B cell (primary cell): ENCODE data around the gene JUND. TPM values are rescaled to one million over a fixed set of nuclear protein-coding genes. Genes with fewer than 3 reads are reported as not detected.

ENCODE experiments used
- ATAC-seq: fragments of 200-7000 bp; cut with Tn5 transposase; one replicate; pipeline ENCODE4 v1.10.0; 2021; ENCODE audit warnings: low read depth, mild to moderate bottlenecking, moderate number of reproducible peaks, moderate library complexity
- CTCF ChIA-PET: fragments of 350-600 bp; sonication (Branson Sonifier 250); formaldehyde crosslinking; loops from one replicate; lab custom pipeline; 2021; ENCODE audit warnings: antibody characterized with exemption, inconsistent platforms; lab: Charles Lee
- POLR2A ChIA-PET: fragments of 350-600 bp; sonication (Branson Sonifier 250); formaldehyde crosslinking; loops from one replicate; lab custom pipeline; 2021; ENCODE audit warnings: antibody characterized with exemption; lab: Charles Lee
- DNase-seq: peaks from one replicate; pipeline ENCODE4 v3.0.0; 2013
- H2AFZ ChIP-seq: 2 replicates; pipeline ENCODE4 v1.6.1; 2012; ENCODE audit warnings: mild to moderate bottlenecking, low read depth, low read length; ENCODE audit not compliant: insufficient read depth, poor library complexity, severe bottlenecking
- H3K27ac ChIP-seq, 2 donors: 1 replicate in 1 of 2; 2 replicates in 1 of 2; pipeline ENCODE4 v1.5.1; 2012 to 2013; ENCODE audit warnings: low read length in 2 of 2, mild to moderate bottlenecking in 2 of 2, moderate library complexity in 1 of 2
- H3K27me3 ChIP-seq, 4 experiments: fragments of 200-600 bp in 1 of 4; sonication (generic) in 1 of 4; replicated peaks in 1 of 4; 1 replicate in 2 of 4; 2 replicates in 2 of 4; pipeline versions ENCODE4 v1.6.1 to v1.7.0; 2013 to 2016; ENCODE audit warnings: low read length in 3 of 4, mild to moderate bottlenecking in 2 of 4, mixed read lengths in 1 of 4, moderate library complexity in 1 of 4; ENCODE audit not compliant: insufficient read depth in 4 of 4, control insufficient read depth in 3 of 4; ENCODE audit errors: control extremely low read depth in 1 of 4
- H3K36me3 ChIP-seq, 2 experiments: replicated peaks in 1 of 2; 1 replicate in 1 of 2; 2 replicates in 1 of 2; pipeline versions ENCODE4 v1.6.1 to v1.7.1; 2013; ENCODE audit warnings: low read length in 1 of 2; ENCODE audit not compliant: insufficient read depth in 2 of 2, control insufficient read depth in 1 of 2; ENCODE audit errors: control extremely low read depth in 1 of 2, extremely low read depth in 1 of 2
- H3K4me1 ChIP-seq, 2 donors: fragments of 200-600 bp in 1 of 2; sonication (generic) in 1 of 2; 1 replicate in 1 of 2; 2 replicates in 1 of 2; pipeline versions ENCODE4 v1.5.1 to v1.6.1; 2013 to 2017; ENCODE audit warnings: low read length in 2 of 2; ENCODE audit not compliant: control insufficient read depth in 2 of 2, insufficient read depth in 2 of 2
- H3K4me2 ChIP-seq: replicated peaks from 2 replicates; pipeline ENCODE3; 2012; ENCODE audit warnings: mild to moderate bottlenecking, low read depth, low read length; ENCODE audit not compliant: poor library complexity, severe bottlenecking
- H3K4me3 ChIP-seq, 5 experiments: fragments of 200-600 bp in 1 of 5; sonication (generic) in 1 of 5; 1 replicate in 3 of 5; 2 replicates in 2 of 5; pipeline versions ENCODE4 v1.5.1 to v1.7.0; 2011 to 2016; ENCODE audit warnings: low read length in 4 of 5, mild to moderate bottlenecking in 4 of 5, low read depth in 2 of 5, control low read depth in 1 of 5, moderate library complexity in 1 of 5; ENCODE audit not compliant: insufficient read depth in 1 of 5; ENCODE audit errors: control extremely low read depth in 1 of 5, extremely low read depth in 1 of 5
- H3K79me2 ChIP-seq: fragments of 200-600 bp; sonication (generic); one replicate; pipeline ENCODE4 v1.6.0; 2016; ENCODE audit warnings: low read length; ENCODE audit not compliant: control insufficient read depth, insufficient read depth
- H3K9ac ChIP-seq: fragments of 200-600 bp; sonication (generic); 2 replicates; pipeline ENCODE4 v1.6.1; 2017; ENCODE audit warnings: mild to moderate bottlenecking, low read length, moderate library complexity
- H3K9me3 ChIP-seq, 3 donors: one replicate each; pipeline versions ENCODE4 v1.6.1 to v1.7.1; 2013; ENCODE audit warnings: low read length in 2 of 3; ENCODE audit not compliant: control insufficient read depth in 2 of 3, insufficient read depth in 1 of 3; ENCODE audit errors: control extremely low read depth in 1 of 3
- H4K20me1 ChIP-seq: 2 replicates; pipeline ENCODE4 v1.6.0; 2012; ENCODE audit warnings: mild to moderate bottlenecking, low read length; ENCODE audit not compliant: insufficient read depth, control insufficient read depth, poor library complexity, severe bottlenecking
- H3K27ac Mint-ChIP-seq: one replicate; pipeline ENCODE4 v1.8.0; 2021; ENCODE audit warnings: mixed read lengths
- H3K27me3 Mint-ChIP-seq: one replicate; pipeline ENCODE4 v1.8.0; 2021; ENCODE audit warnings: mixed read lengths
- H3K4me1 Mint-ChIP-seq: one replicate; pipeline ENCODE4 v1.8.0; 2021; ENCODE audit warnings: mixed read lengths
- H3K4me3 Mint-ChIP-seq: one replicate; pipeline ENCODE4 v1.8.0; 2021; ENCODE audit warnings: mixed read lengths
- H3K9me3 Mint-ChIP-seq: one replicate; pipeline ENCODE4 v1.8.0; 2022; ENCODE audit warnings: mixed read lengths; ENCODE audit not compliant: insufficient read depth
- CTCF ChIP-seq: fragments of 200-600 bp; IDR thresholded peaks from one replicate; pipeline ENCODE4 v1.8.0; 2022; ENCODE audit warnings: antibody characterized with exemption, mild to moderate bottlenecking
- EZH2 ChIP-seq: IDR thresholded peaks from 2 replicates; pipeline ENCODE4 v1.6.1; 2012; ENCODE audit warnings: borderline replicate concordance, low read depth, mild to moderate bottlenecking, moderate library complexity, low read length; ENCODE audit not compliant: insufficient read depth, poor library complexity, severe bottlenecking
- WGBS: methylation state at CpG from one replicate; pipeline ENCODE4 v1.1.5; 2013; ENCODE audit warnings: missing lambda C conversion rate; ENCODE audit not compliant: insufficient coverage; 5-methylcytosine and 5-hydroxymethylcytosine counted together
- intact Hi-C: fragments of 100-400 bp; cut with micrococcal nuclease; formaldehyde crosslinking; loops from one replicate; pipeline ENCODE4 v1.10.0; 2022
- polyA plus RNA-seq: library from polyadenylated mRNA; depleted of rRNA; stranded (reverse); fragments of >200 nt; gene quantifications from 2 replicates; pipeline ENCODE4 v1.2.3, GENCODE V29; 2012
- total RNA-seq, 2 donors: library from RNA; stranded (reverse); fragments of 120-200 nt in 1 of 2; gene quantifications; 1 replicate in 1 of 2; 2 replicates in 1 of 2; pipeline versions ENCODE4 v1.2.3 to v1.2.4, GENCODE V29; 2013 to 2022

Gene JUND
- total and polyA plus RNA-seq, 2 donors (not counting 1 experiment from before 2014, with no cell fraction given) = 628 to 5,593 TPM

GRCh38 chr19:18270326-18270725 lies 11.1 kb downstream of the JUND start:
- Mint-ChIP-seq H3K9me3 (no peaks in the 10 kb centered on the region), H3K27ac (no peak overlapping the region), H3K27me3 (no peaks in the 10 kb centered on the region), H3K4me1 (peaks cover 12% of the 10 kb centered on the region), H3K4me3 (no peak overlapping the region)
- Histone ChIP-seq H3K4me1 (peaks cover 0 to 10% of the 10 kb centered on the region in 2 donors), H3K4me2 (no peak overlapping the region), H3K27ac (no peak overlapping the region), H3K9ac (no peak overlapping the region), H3K4me3 (no peak overlapping the region), H3K36me3 (peaks cover 0 to 38% of the 10 kb centered on the region in 2 experiments), H3K27me3 (no peaks in the 10 kb centered on the region), H3K9me3 (peaks cover 0 to 3% (median 0%) of the 10 kb centered on the region in 3 donors), H4K20me1 (peaks cover 90% of the 10 kb centered on the region), H3K79me2 (peaks cover 78% of the 10 kb centered on the region), H2AFZ (no peak overlapping the region)
- peak; percentile 59 for DNase-seq
- ATAC-seq = no peak
- intact Hi-C loops = no loop called here
- TF ChIP-seq CTCF (no peak), EZH2 (no peak)
- WGBS = 92% methylated on average over 5 of the region's 9 CpGs
- CTCF ChIA-PET = interaction anchor here (0.6 to 4.3 kb wide), 9 partner anchors 8 to 162 kb away, joined by 3 to 31 read pairs (median 4); partner anchors contain the start of gene LSM4
- POLR2A ChIA-PET = interaction anchor here (0.6 to 1.2 kb wide), 8 partner anchors 9 to 1931 kb away, joined by 3 to 13 read pairs (median 3); partner anchors contain the start of gene LRRC25

GRCh38 chr19:18269070-18269723 lies 12.2 kb downstream of the JUND start:
- Mint-ChIP-seq H3K4me1 (peaks cover 3% of the 10 kb centered on the region), H3K27me3 (no peaks in the 10 kb centered on the region), H3K27ac (peak overlapping the region; percentile 37), H3K4me3 (no peak overlapping the region), H3K9me3 (no peaks in the 10 kb centered on the region)
- DNase-seq = peak; percentile 52
- Histone ChIP-seq H3K4me1 (peaks cover 0 to under 1% of the 10 kb centered on the region in 2 donors), H3K79me2 (peaks cover 78% of the 10 kb centered on the region), H3K36me3 (peaks cover 0 to 40% of the 10 kb centered on the region in 2 experiments), H3K9me3 (peaks cover 0 to 3% (median 0%) of the 10 kb centered on the region in 3 donors), H3K9ac (no peak overlapping the region), H2AFZ (no peak overlapping the region), H3K4me2 (no peak overlapping the region), H4K20me1 (peaks cover 90% of the 10 kb centered on the region), H3K27me3 (no peaks in the 10 kb centered on the region), H3K27ac (no peak overlapping the region), H3K4me3 (no peak overlapping the region)
- intact Hi-C loops = no loop called here
- ATAC-seq = no peak
- WGBS = 64% methylated on average over 2 of the region's 2 CpGs
- TF ChIP-seq CTCF (no peak), EZH2 (no peak)
- CTCF ChIA-PET = interaction anchor here (0.6 to 4.3 kb wide), 6 partner anchors 10 to 85 kb away, joined by 3 to 31 read pairs (median 4); no protein-coding TSS in a partner anchor
- POLR2A ChIA-PET = interaction anchor here (0.7 kb wide), 3 partner anchors 38 to 162 kb away, joined by 3 to 6 read pairs (median 4); no protein-coding TSS in a partner anchor
